ENCODE data around the gene CHD8.

- TF ChIP-seq CTCF (IDR thresholded peaks at IDR 0.05; ENCODE audit: low read length) = no peak
- TF ChIP-seq EZH2 (IDR thresholded peaks at IDR 0.05; ENCODE audit: borderline replicate concordance, low read length) = no peak
Observed at GRCh38 chr14:21419528-21419927, 36.4 kb downstream of the CHD8 start.

Data from OCI-LY1 (cell line).